HCT116 (cell line): ENCODE results near the gene MTHFD1L. TPM values are rescaled to one million over a fixed set of nuclear protein-coding genes. Genes with fewer than 3 reads are reported as not detected.
A peak's percentile ranks its signal among the peaks of the same experiment; 100 is the strongest.

Experiments used
- ATAC-seq: fragments of 200-7000 bp; cut with Tn5 transposase; 2 replicates; pipeline ENCODE4 v1.9.1; 2020; ENCODE audit warnings: mild to moderate bottlenecking, moderate library complexity
- BruUV-seq: library from RNA; stranded (reverse); fragments of 400-500 nt; replicated peaks from 2 replicates; lab custom pipeline; 2021; lab: Mats Ljungman, UMichigan
- CTCF ChIA-PET: fragments of 300-600 bp; sonication (Branson Sonifier 250); formaldehyde crosslinking; loops from one replicate; lab custom pipeline; 2021; ENCODE audit warnings: antibody characterized with exemption; lab: Charles Lee
- POLR2A ChIA-PET: fragments of 300-600, 350-600 bp; sonication (Branson Sonifier 250); formaldehyde crosslinking; loops from one replicate; lab custom pipeline; 2021; ENCODE audit warnings: antibody characterized with exemption; lab: Charles Lee
- RAD21 ChIA-PET, 2 experiments: fragments of 300-600 bp; sonication (Branson Sonifier 250); formaldehyde crosslinking; loops; one replicate each; lab custom pipeline; 2023; ENCODE audit warnings: low total read pairs in 2 of 2; ENCODE audit not compliant: uncharacterized antibody in 2 of 2, unreplicated experiment in 2 of 2, low non-redundant PET in 1 of 2; lab: Charles Lee
- DNase-seq: peaks from one replicate; pipeline ENCODE4 v3.0.0-alpha.2; 2010; ENCODE audit warnings: low read depth, low spot score
- H2AFZ ChIP-seq: fragments of 200-600 bp; shearing (Covaris generic), sonication (generic); 2 replicates; pipeline ENCODE4 v1.6.1; 2017; ENCODE audit warnings: low read depth, mixed run types, mixed read lengths, antibody characterized with exemption, low read length; ENCODE audit not compliant: poor library complexity, severe bottlenecking
- H3K27ac ChIP-seq: 2 replicates; pipeline ENCODE4 v1.5.1; 2012; ENCODE audit warnings: low read depth, low read length
- H3K27me3 ChIP-seq: fragments of 200-600 bp; sonication (generic); 2 replicates; pipeline ENCODE4 v1.6.1; 2016; ENCODE audit warnings: mixed run types, low read length, mixed read lengths; ENCODE audit not compliant: insufficient read depth
- H3K36me3 ChIP-seq, 2 experiments: fragments of 200-500 bp in 1 of 2; fragments of 200-600 bp in 1 of 2; sonication (Bioruptor generic) in 1 of 2; sonication (generic) in 1 of 2; 2 replicates each; pipeline versions ENCODE4 v1.5.1 to v1.6.1; 2014 to 2016; ENCODE audit warnings: low read length in 2 of 2, inconsistent platforms in 1 of 2, mixed read lengths in 1 of 2, mixed run types in 1 of 2; ENCODE audit not compliant: insufficient read depth in 2 of 2, control insufficient read depth in 1 of 2
- H3K4me1 ChIP-seq, 2 experiments: fragments of 200-600 bp in 1 of 2; sonication (generic) in 1 of 2; 2 replicates each; pipeline versions ENCODE4 v1.5.1 to v1.6.1; 2012 to 2017; ENCODE audit warnings: low read length in 2 of 2, inconsistent platforms in 1 of 2, mild to moderate bottlenecking in 1 of 2, mixed read lengths in 1 of 2, mixed run types in 1 of 2, moderate library complexity in 1 of 2; ENCODE audit not compliant: insufficient read depth in 2 of 2, control insufficient read depth in 1 of 2
- H3K4me2 ChIP-seq: fragments of 200-600 bp; sonication (generic); 2 replicates; pipeline ENCODE4 v1.6.1; 2017; ENCODE audit warnings: mixed run types, low read length, mixed read lengths
- H3K4me3 ChIP-seq, 2 experiments: fragments of 200-600 bp in 1 of 2; sonication (generic) in 1 of 2; replicated peaks in 1 of 2; 2 replicates each; pipeline ENCODE4 v1.5.1; 2011 to 2016; ENCODE audit warnings: low read length in 2 of 2, control low read depth in 1 of 2, low read depth in 1 of 2, mild to moderate bottlenecking in 1 of 2, mixed read lengths in 1 of 2, mixed run types in 1 of 2
- H3K79me2 ChIP-seq: fragments of 200-600 bp; sonication (generic); 2 replicates; pipeline ENCODE4 v1.6.1; 2017; ENCODE audit warnings: mild to moderate bottlenecking, mixed run types, low read length, moderate library complexity, mixed read lengths; ENCODE audit not compliant: insufficient read depth
- H3K9ac ChIP-seq: fragments of 200-600 bp; sonication (generic); 2 replicates; pipeline ENCODE4 v1.6.1; 2016; ENCODE audit warnings: low read length, mixed read lengths
- H3K9me2 ChIP-seq: fragments of 200-600 bp; sonication (generic), shearing (Covaris generic); 2 replicates; pipeline ENCODE4 v1.6.1; 2017; ENCODE audit warnings: mixed run types, mild to moderate bottlenecking, moderate library complexity; ENCODE audit not compliant: insufficient read depth
- H3K9me3 ChIP-seq, 2 experiments: fragments of 200-500 bp in 1 of 2; fragments of 200-600 bp in 1 of 2; sonication (Bioruptor generic) in 1 of 2; sonication (generic) in 1 of 2; 2 replicates each; pipeline ENCODE4 v1.6.1; 2014 to 2017; ENCODE audit warnings: low read length in 2 of 2, mixed read lengths in 2 of 2, inconsistent platforms in 1 of 2, low read depth in 1 of 2, mild to moderate bottlenecking in 1 of 2, mixed run types in 1 of 2, moderate library complexity in 1 of 2; ENCODE audit not compliant: control insufficient read depth in 1 of 2, insufficient read depth in 1 of 2
- H4K20me1 ChIP-seq: fragments of 200-600 bp; sonication (generic), shearing (Covaris generic); 2 replicates; pipeline ENCODE4 v1.6.1; 2017; ENCODE audit warnings: mixed run types, mild to moderate bottlenecking, moderate library complexity; ENCODE audit not compliant: insufficient read depth
- ATF3 ChIP-seq: IDR thresholded peaks from 2 replicates; pipeline ENCODE4 v1.6.1; 2012
- CBX3 ChIP-seq: IDR thresholded peaks from 2 replicates; pipeline ENCODE4 v1.6.1; 2012; ENCODE audit warnings: low read depth
- CEBPB ChIP-seq: IDR thresholded peaks from 2 replicates; pipeline ENCODE4 v1.6.1; 2012; ENCODE audit warnings: low read depth
- ELF1 ChIP-seq: IDR thresholded peaks from 2 replicates; pipeline ENCODE4 v1.6.1; 2012; ENCODE audit warnings: low read depth, borderline replicate concordance
- EZH2 ChIP-seq: fragments of 200-600 bp; sonication (generic); IDR thresholded peaks from 2 replicates; pipeline ENCODE4 v1.6.1; 2017; ENCODE audit warnings: antibody characterized with exemption, mixed run types
- EZH2phosphoT487 ChIP-seq: fragments of 200-600 bp; IDR thresholded peaks from 2 replicates; pipeline ENCODE4 v1.6.1; 2018; ENCODE audit warnings: antibody characterized with exemption, borderline replicate concordance
- FOSL1 ChIP-seq: IDR thresholded peaks from 2 replicates; pipeline ENCODE4 v1.6.1; 2012; ENCODE audit warnings: low read depth
- JUND ChIP-seq: IDR thresholded peaks from 2 replicates; pipeline ENCODE4 v1.6.1; 2012
- POLR2A ChIP-seq: IDR thresholded peaks from 2 replicates; pipeline ENCODE4 v1.7.0; 2011; ENCODE audit warnings: borderline replicate concordance; ENCODE audit not compliant: insufficient read depth, insufficient read length; ENCODE audit errors: extremely low read depth
- POLR2AphosphoS5 ChIP-seq: IDR thresholded peaks from 2 replicates; pipeline ENCODE4 v1.6.1; 2011; ENCODE audit warnings: mild to moderate bottlenecking, low read depth, low read length, moderate library complexity
- RAD21 ChIP-seq: IDR thresholded peaks from 2 replicates; pipeline ENCODE4 v1.6.1; 2012; ENCODE audit warnings: low read depth, mild to moderate bottlenecking
- SIN3A ChIP-seq: IDR thresholded peaks from 2 replicates; pipeline ENCODE4 v1.6.1; 2012; ENCODE audit warnings: low read depth
- SP1 ChIP-seq: IDR thresholded peaks from 2 replicates; pipeline ENCODE4 v1.6.1; 2012; ENCODE audit warnings: low read depth
- SRF ChIP-seq: IDR thresholded peaks from 2 replicates; pipeline ENCODE4 v1.6.1; 2012; ENCODE audit warnings: low read depth
- YY1 ChIP-seq: IDR thresholded peaks from 2 replicates; pipeline ENCODE4 v1.6.1; 2011; ENCODE audit warnings: low read length, low read depth, moderate library complexity, mild to moderate bottlenecking; ENCODE audit not compliant: insufficient replicate concordance; ENCODE audit errors: extremely low read depth
- ZFX ChIP-seq: fragments of 450-650 bp; IDR thresholded peaks from 2 replicates; pipeline ENCODE4 v1.6.1; 2017
- ZNF274 ChIP-seq: fragments of 200-500 bp; sonication (Bioruptor generic); IDR thresholded peaks from 2 replicates; pipeline ENCODE4 v1.6.1; 2014; ENCODE audit warnings: mild to moderate bottlenecking, low read depth, low read length, inconsistent platforms
- intact Hi-C: fragments of 100-400 bp; cut with micrococcal nuclease; formaldehyde crosslinking; loops from 2 replicates; pipeline ENCODE4 v1.10.0; 2022
- total RNA-seq: library from RNA; stranded (reverse); gene quantifications from one replicate; pipeline ENCODE4 v1.2.1, GENCODE V29; 2021; ENCODE audit not compliant: unreplicated experiment
- TF ChIP-seq, protein P1 (sequence below): IDR thresholded peaks from 2 replicates; pipeline ENCODE4 v1.6.1; 2011; ENCODE audit warnings: mild to moderate bottlenecking, low read length, moderate library complexity; ENCODE audit not compliant: insufficient replicate concordance; ENCODE audit errors: extremely low read depth

Gene MTHFD1L
- total RNA-seq, 1 experiment from 2014 or later, result 127 TPM

GRCh38 chr6:150865043-150865405 lies 478 bp upstream of the MTHFD1L start:
- RAD21 ChIA-PET, result no interaction called here
- peak overlapping the region; percentile 84 for H3K4me2 ChIP-seq
- CTCF ChIA-PET, result interaction anchor here (0.6 to 1.1 kb wide), 4 partner anchors 12 to 467 kb away, joined by 3 to 5 read pairs (median 3); no protein-coding TSS in a partner anchor
- H3K4me1 ChIP-seq, result peaks cover 6 to 23% of the 10 kb centered on the region in 2 experiments
- no peaks in the 10 kb centered on the region for H3K27me3 ChIP-seq
- intact Hi-C loops, result loop anchor here (2.0 kb wide), 1 partner anchor 46 kb away; no protein-coding TSS in a partner anchor
- peaks cover 0 to 3% of the 10 kb centered on the region in 2 experiments; a peak in 1 of 4 replicates for H3K36me3 ChIP-seq
- DNase-seq (no peak), ATAC-seq (no peak)
- H3K9ac ChIP-seq, result peak overlapping the region; percentile 95
- BruUV-seq, result TSS peak; percentile 99
- H3K9me2 ChIP-seq, result no peaks in the 10 kb centered on the region
- H3K4me3 ChIP-seq, result peak overlapping the region; percentile 68 to 80
- peak overlapping the region; percentile 93 for H3K27ac ChIP-seq
- H3K9me3 ChIP-seq, result no peaks in the 10 kb centered on the region
- H2AFZ ChIP-seq, result no peak overlapping the region
- POLR2A ChIA-PET, result interaction anchor here (1.0 to 1.1 kb wide), 2 partner anchors 22 to 447 kb away, joined by 3 read pairs; no protein-coding TSS in a partner anchor
- peaks cover 42% of the 10 kb centered on the region for H3K79me2 ChIP-seq
- TF ChIP-seq JUND, result no peak
- no peak for TF ChIP-seq EZH2phosphoT487
- no peak for TF ChIP-seq EZH2
- TF ChIP-seq SIN3A, result no peak
- TF ChIP-seq CEBPB, result no peak
- TF ChIP-seq FOSL1, result no peak
- no peak for TF ChIP-seq ZFX
- TF ChIP-seq ELF1, result no peak
- H4K20me1 ChIP-seq, result no peaks in the 10 kb centered on the region; the same call in 1 of the 2 replicates

DNA sequence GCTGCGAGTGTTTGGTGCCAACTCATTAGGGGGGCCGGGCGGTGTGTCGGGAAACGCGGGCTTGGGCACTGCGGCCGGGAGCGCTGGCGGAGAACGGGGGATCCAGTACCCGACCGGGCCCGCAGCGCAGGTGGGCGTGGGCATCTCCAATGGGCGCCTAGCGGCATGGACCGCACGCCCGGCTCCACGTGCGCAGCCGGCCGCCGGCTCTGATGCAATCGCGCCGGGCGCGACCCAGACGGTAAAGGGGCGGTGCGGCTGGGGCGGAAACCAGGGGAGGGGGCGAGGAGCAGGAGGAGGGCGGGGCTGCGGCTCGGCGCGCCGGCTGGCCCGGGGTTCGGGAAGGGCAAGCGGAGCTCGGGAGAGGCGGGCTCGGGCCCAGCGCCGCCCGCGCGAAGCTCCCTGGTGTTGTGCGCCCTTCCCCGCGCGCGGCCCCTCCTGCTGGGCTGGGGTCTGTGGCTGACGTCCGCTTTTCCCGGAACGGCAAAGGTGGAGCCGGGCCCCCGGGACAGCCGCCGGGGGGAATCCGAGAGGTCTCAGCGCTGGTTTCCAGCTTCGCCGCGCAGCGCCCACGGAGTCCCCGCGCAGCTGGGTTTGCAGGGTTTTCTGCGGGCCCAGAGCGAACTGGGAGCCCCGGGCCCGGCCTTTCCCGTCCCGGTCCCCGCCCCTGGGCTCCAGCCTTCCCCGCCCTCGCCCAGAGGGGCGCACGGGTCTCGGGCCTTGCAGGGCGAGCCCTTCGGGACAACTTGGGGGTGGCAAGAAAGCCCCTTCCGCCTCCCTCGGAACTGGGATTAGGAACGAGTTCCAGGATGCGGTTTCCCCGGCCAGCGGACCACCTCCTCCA lies 867 bp downstream of the MTHFD1L start:
- H2AFZ ChIP-seq, result no peak overlapping the region
- TF ChIP-seq POLR2AphosphoS5 (peak; percentile 73), SP1 (peak; percentile 56; the same call in 1 of the 2 replicates), JUND (no peak), SRF (no peak), RAD21 (no peak), ZNF274 (no peak), POLR2A (no peak), CBX3 (no peak; the same call in 1 of the 2 replicates), ATF3 (no peak), YY1 (peak; percentile 83), EZH2phosphoT487 (no peak)
- TF ChIP-seq, protein P1, sequence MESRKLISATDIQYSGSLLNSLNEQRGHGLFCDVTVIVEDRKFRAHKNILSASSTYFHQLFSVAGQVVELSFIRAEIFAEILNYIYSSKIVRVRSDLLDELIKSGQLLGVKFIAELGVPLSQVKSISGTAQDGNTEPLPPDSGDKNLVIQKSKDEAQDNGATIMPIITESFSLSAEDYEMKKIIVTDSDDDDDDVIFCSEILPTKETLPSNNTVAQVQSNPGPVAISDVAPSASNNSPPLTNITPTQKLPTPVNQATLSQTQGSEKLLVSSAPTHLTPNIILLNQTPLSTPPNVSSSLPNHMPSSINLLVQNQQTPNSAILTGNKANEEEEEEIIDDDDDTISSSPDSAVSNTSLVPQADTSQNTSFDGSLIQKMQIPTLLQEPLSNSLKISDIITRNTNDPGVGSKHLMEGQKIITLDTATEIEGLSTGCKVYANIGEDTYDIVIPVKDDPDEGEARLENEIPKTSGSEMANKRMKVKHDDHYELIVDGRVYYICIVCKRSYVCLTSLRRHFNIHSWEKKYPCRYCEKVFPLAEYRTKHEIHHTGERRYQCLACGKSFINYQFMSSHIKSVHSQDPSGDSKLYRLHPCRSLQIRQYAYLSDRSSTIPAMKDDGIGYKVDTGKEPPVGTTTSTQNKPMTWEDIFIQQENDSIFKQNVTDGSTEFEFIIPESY, result peak; percentile 39

More for the DNA sequence above, 867 bp downstream of the MTHFD1L start:
- H3K9me2 ChIP-seq, result no peaks in the 10 kb centered on the region
- ChIA-PET CTCF (interaction anchor here (1.1 kb wide), 1 partner anchor 465 kb away, joined by 3 read pairs; no protein-coding TSS in a partner anchor), POLR2A (interaction anchor here (0.6 to 1.1 kb wide), 2 partner anchors 176 to 448 kb away, joined by 3 read pairs; no protein-coding TSS in a partner anchor), RAD21 (interaction anchor here in 1 of 2 experiments (0.8 kb wide), 1 partner anchor 49 kb away, joined by 3 read pairs; no protein-coding TSS in a partner anchor)
- H3K36me3 ChIP-seq, result peaks cover 0 to 3% of the 10 kb centered on the region in 2 experiments; a peak in 1 of 4 replicates
- no peaks in the 10 kb centered on the region for H3K9me3 ChIP-seq
- BruUV-seq, result no TSS peak
- H3K4me2 ChIP-seq, result peak overlapping the region; percentile 84
- H3K4me3 ChIP-seq, result peak overlapping the region; percentile 68 to 80
- intact Hi-C loops, result no loop called here
- peaks cover 5% of the 10 kb centered on the region; the same call in 1 of the 2 replicates for H4K20me1 ChIP-seq
- peaks cover 6 to 23% of the 10 kb centered on the region in 2 experiments for H3K4me1 ChIP-seq
- peak overlapping the region; percentile 95 for H3K9ac ChIP-seq
- ATAC-seq (peak; percentile 80), DNase-seq (peak; percentile 58)
- peaks cover 55% of the 10 kb centered on the region for H3K79me2 ChIP-seq
- H3K27me3 ChIP-seq, result no peaks in the 10 kb centered on the region
- peak overlapping the region; percentile 93 for H3K27ac ChIP-seq
